Left lung (tissue), 10 donors: ENCODE measurements around the gene VSTM2L. TPM values are rescaled to one million over a fixed set of nuclear protein-coding genes. Genes with fewer than 3 reads are reported as not detected.

Experiments used
- ATAC-seq: fragments of 200-7000 bp; cut with Tn5 transposase; one replicate; pipeline ENCODE4 v1.9.1; 2020; ENCODE audit warnings: moderate library complexity
- DNase-seq, 4 donors: peaks; one replicate each; pipeline ENCODE4 v3.0.0-alpha.2; 2013 to 2020
- H3K27ac ChIP-seq, 2 donors: fragments of 200-600 bp; sonication (generic) in 1 of 2; one replicate each; pipeline versions ENCODE4 v1.5.0 to v1.8.0; 2020 to 2021
- H3K27me3 ChIP-seq, 2 donors: fragments of 200-600 bp; sonication (generic) in 1 of 2; one replicate each; pipeline versions ENCODE4 v1.5.0 to v1.8.0; 2020 to 2021
- H3K36me3 ChIP-seq, 2 donors: fragments of 200-600 bp; sonication (generic) in 1 of 2; one replicate each; pipeline versions ENCODE4 v1.5.0 to v1.8.0; 2020 to 2021
- H3K4me1 ChIP-seq, 2 donors: fragments of 200-600 bp; one replicate each; pipeline ENCODE4 v1.8.0; 2021
- H3K4me3 ChIP-seq, 2 donors: fragments of 200-600 bp; sonication (generic) in 1 of 2; one replicate each; pipeline versions ENCODE4 v1.5.0 to v1.8.0; 2020 to 2021; ENCODE audit warnings: mild to moderate bottlenecking in 1 of 2
- H3K9me3 ChIP-seq, 2 donors: fragments of 200-600 bp; sonication (generic) in 1 of 2; one replicate each; pipeline versions ENCODE4 v1.5.0 to v1.8.0; 2020 to 2021
- intact Hi-C, 2 donors: fragments of 100-400 bp; cut with DNase I; formaldehyde crosslinking; loops; one replicate each; pipeline versions ENCODE4 v1.11.2 to v1.14.2; 2022
- polyA plus RNA-seq, 6 donors: library from polyadenylated mRNA; unstranded; fragments of 120-200 nt; gene quantifications; one replicate each; pipeline ENCODE4 v1.2.1, GENCODE V29; 2013; ENCODE audit not compliant: insufficient read length in 6 of 6
- total RNA-seq, 2 donors: library from RNA; stranded (reverse); fragmentation: NEBNext Ultra II Directional; extraction: Animal tissue kit (Norgen Biotek cat#: 25700); gene quantifications; one replicate each; pipeline ENCODE4 v1.2.1, GENCODE V29; 2021
- TF ChIP-seq, protein P1 (sequence below), 2 donors: fragments of 200-600 bp; sonication (generic) in 1 of 2; IDR thresholded peaks; one replicate each; pipeline versions ENCODE4 v1.5.0 to v1.8.0; 2021; ENCODE audit warnings: antibody characterized with exemption in 2 of 2
- donor health status: DM: no; HTN: yes; CAD: no.
- donor health status: DM: no; HTN: no; CAD: no.

The VSTM2L gene
- total and polyA plus RNA-seq, 8 donors = 2.7 to 31.9 (median 7.2) TPM

DNA sequence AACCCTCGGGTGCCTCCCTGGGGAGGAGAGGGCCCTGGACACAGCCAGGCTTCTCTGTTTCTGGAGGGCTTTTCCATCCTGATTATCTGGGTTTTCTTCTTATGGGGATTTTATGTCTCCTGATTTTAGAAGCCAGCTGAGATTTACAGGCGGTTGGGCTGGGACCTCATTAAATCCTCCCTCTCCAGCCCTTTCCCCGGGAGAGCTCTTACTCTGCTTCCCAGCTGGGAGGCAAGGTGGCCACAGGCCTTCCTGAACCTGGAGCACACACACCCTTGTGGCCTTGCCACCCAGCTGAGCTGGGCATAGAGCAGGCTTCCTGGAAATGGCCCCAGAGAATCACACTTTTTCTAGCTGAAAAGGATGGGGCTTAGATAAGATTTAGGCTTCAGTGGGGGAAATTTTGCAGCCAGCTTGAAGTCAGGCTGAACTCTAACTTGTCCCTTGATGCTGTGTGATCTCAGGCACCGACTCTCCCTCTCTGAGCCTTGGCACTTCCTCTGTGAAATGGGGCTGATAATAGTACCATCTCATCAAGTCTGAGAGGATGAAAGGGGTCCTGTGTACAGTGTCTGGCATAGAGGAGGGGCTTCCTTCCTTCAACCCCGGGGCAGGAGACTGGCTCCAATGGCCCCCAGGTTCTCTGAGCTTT is 16.6 kb downstream of the VSTM2L start:
- H3K36me3 ChIP-seq = no peaks in the 10 kb centered on the region
- ATAC-seq = no peak
- TF ChIP-seq, protein P1, sequence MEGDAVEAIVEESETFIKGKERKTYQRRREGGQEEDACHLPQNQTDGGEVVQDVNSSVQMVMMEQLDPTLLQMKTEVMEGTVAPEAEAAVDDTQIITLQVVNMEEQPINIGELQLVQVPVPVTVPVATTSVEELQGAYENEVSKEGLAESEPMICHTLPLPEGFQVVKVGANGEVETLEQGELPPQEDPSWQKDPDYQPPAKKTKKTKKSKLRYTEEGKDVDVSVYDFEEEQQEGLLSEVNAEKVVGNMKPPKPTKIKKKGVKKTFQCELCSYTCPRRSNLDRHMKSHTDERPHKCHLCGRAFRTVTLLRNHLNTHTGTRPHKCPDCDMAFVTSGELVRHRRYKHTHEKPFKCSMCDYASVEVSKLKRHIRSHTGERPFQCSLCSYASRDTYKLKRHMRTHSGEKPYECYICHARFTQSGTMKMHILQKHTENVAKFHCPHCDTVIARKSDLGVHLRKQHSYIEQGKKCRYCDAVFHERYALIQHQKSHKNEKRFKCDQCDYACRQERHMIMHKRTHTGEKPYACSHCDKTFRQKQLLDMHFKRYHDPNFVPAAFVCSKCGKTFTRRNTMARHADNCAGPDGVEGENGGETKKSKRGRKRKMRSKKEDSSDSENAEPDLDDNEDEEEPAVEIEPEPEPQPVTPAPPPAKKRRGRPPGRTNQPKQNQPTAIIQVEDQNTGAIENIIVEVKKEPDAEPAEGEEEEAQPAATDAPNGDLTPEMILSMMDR (IDR thresholded peaks at IDR 0.05) = no peak
- no peak overlapping the region for H3K27ac ChIP-seq
- DNase-seq = no peak
- H3K27me3 ChIP-seq = peaks cover 0 to 68% of the 10 kb centered on the region in 2 donors
- peaks cover 7 to 9% of the 10 kb centered on the region in 2 donors for H3K4me1 ChIP-seq
- H3K4me3 ChIP-seq = no peak overlapping the region
- no peaks in the 10 kb centered on the region for H3K9me3 ChIP-seq
- intact Hi-C loops = loop anchor here in 1 of 2 donors (10.0 kb wide), 1 partner anchor 55 kb away; no protein-coding TSS in a partner anchor

DNA sequence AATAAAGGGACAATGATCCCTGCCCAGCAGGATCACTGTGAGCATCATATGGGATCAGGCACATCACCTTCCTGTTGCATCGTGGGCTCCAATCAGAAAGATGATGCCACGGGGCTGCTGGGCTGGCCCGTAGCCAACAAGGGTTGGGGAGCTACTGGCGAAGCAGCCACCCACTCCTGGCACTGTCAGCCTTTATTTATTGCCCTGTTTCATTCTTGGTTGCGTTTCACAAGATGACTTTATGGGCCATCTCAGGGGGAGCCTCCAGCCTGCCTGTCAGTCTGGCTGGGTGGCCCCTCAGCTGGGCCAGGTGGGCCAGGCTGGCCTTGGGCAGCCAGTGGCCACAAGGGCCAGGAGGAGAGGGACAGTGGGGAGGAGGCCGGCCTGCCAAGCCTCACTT is 17.3 kb downstream of the VSTM2L start:
- TF ChIP-seq, protein P1 (IDR thresholded peaks at IDR 0.05) = no peak
- no peak for ATAC-seq

DNA sequence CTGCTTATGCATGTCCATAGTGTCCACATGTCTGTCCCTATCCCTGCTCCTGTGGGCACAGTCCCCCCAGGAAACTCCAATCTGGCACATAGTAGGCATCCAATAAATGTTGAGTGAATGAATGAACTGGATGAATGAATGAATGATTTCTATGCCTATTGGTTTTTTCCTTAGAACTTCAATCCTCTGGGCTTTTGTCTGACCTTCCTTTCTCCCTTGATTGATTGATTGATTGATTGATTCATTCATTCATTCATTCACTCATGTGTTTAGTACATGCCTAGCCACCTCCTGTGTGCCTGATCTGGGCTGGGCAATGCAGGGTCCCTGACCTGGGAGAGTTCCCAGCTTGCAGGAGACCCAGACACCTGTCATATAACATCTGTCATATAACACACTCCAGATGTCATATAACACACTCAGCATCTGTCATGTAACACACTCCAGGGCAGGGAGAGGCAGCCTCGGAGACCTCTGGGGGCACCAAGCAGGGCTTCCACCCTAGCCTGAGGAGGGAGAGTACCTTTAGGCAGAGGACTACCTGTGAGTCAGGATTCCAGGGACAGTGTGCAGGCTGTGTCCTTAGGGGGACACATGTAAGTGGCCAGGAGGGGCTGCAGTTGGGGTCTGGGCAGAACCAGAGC is 17.9 kb downstream of the VSTM2L start:
- H3K27me3 ChIP-seq = peaks cover 0 to 55% of the 10 kb centered on the region in 2 donors
- H3K27ac ChIP-seq = no peak overlapping the region
- H3K9me3 ChIP-seq = no peaks in the 10 kb centered on the region
- peaks cover 0 to 2% of the 10 kb centered on the region in 2 donors for H3K4me1 ChIP-seq
- no peaks in the 10 kb centered on the region for H3K36me3 ChIP-seq
- no peak for ATAC-seq
- DNase-seq = peak in 1 of 4 donors; percentile 12
- H3K4me3 ChIP-seq = no peak overlapping the region
- TF ChIP-seq, protein P1 (IDR thresholded peaks at IDR 0.05) = no peak
- intact Hi-C loops = no loop called here

More for the DNA sequence above, 17.3 kb downstream of the VSTM2L start:
- Histone ChIP-seq H3K36me3 (no peaks in the 10 kb centered on the region), H3K4me1 (peaks cover 2 to 4% of the 10 kb centered on the region in 2 donors), H3K27ac (no peak overlapping the region), H3K4me3 (no peak overlapping the region), H3K9me3 (no peaks in the 10 kb centered on the region), H3K27me3 (peaks cover 0 to 60% of the 10 kb centered on the region in 2 donors)
- intact Hi-C loops = no loop called here
- no peak for DNase-seq

DNA sequence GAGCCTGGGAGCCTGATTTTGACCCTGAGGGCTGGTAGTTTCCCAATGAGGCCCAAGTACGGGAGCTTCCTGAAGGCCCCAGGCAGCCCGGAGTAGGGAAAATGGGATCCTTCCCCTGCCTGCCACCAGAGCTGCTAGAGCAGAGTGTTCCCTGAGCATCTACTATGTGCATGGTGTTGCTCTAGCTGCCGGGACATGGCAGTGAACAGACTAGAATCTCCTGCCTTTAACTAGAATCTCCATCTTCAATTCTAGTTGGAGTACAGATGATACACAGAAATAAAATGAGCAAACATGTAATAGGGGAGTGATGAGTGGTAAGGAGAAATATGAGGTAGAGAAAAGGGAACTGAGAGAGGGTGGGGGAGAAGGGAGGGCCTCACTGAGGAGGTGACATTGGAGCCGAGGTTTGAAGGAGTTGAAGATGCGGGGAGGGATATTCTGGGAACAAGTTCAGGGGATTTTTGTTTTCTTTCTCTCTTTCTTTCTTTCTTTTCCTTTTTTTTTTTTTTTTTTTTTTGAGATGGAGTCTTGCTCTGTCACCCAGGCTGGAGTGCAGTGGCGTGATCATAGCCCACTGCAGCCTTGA is 18.5 kb downstream of the VSTM2L start:
- intact Hi-C loops = no loop called here
- DNase-seq = no peak
- Histone ChIP-seq H3K27me3 (peaks cover 0 to 49% of the 10 kb centered on the region in 2 donors), H3K9me3 (no peaks in the 10 kb centered on the region), H3K36me3 (no peaks in the 10 kb centered on the region), H3K27ac (no peak overlapping the region), H3K4me3 (no peak overlapping the region), H3K4me1 (no peaks in the 10 kb centered on the region)
- ATAC-seq = no peak
- TF ChIP-seq, protein P1 (IDR thresholded peaks at IDR 0.05) = no peak

DNA sequence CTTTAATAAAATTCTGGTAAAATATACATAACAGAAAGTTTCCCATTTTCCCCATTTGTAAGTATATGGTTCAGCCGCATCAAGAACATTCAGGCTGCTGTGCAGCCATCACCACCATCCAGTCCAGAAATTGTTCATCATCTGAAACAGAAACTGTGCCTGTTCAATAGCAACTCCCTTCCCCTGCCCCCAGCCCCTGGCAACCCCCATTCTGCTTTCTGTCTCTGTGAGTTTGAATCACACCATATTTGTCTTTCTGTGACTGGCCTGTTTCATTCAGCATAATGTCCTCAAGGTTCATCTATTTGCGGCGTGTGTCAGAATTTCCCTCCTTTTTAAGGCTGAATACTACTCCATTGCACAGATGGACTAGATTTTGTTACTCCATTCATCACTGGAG is 19.1 kb downstream of the VSTM2L start:
- intact Hi-C loops = no loop called here
- Histone ChIP-seq H3K36me3 (no peaks in the 10 kb centered on the region), H3K27ac (no peak overlapping the region), H3K27me3 (peaks cover 0 to 43% of the 10 kb centered on the region in 2 donors), H3K4me3 (no peak overlapping the region), H3K9me3 (no peaks in the 10 kb centered on the region), H3K4me1 (no peaks in the 10 kb centered on the region)
- TF ChIP-seq, protein P1 (IDR thresholded peaks at IDR 0.05) = no peak
- ATAC-seq (no peak), DNase-seq (no peak)
